HG03378 (cell line): ENCODE measurements around the gene C9.
A peak's percentile ranks its signal among the peaks of the same experiment; 100 is the strongest.
"Not testable (repeated sequence)": the region's sequence is repeated elsewhere in the genome, so short reads cannot be mapped to it uniquely, and the experiment has no call there.

Experiments
- ATAC-seq: cut with Tn5 transposase; IDR thresholded peaks from one replicate; pipeline ENCODE4 v1.9.1; 2021; ENCODE audit warnings: mild to moderate bottlenecking, moderate library complexity; ENCODE audit not compliant: unreplicated experiment

The C9 gene

DNA sequence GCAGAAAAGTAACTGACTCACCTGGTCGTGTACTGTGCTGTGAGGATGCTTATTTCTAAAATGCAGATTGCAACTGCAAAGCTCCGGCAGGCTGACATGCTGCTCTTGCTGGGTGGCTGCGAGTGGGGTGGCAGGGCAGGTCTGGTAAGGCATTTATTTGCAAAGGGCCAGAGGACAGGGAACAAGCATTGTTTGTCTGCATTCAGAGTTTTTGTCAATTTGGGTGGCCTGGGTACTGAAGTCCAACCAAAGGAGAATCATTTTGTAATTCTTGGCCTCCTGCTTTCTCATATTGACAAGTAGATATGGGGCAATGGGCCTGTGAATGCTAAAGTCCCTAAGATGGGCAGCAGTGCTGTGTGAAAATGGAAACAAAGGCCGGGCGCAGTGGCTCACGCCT lies at the start of gene C9:
Gene C9, minus strand, starts transcription at position 129 of the 400 bp plus-strand sequence. Its CDS starts 31 bp downstream, at position 98.
- no peak for ATAC-seq

DNA sequence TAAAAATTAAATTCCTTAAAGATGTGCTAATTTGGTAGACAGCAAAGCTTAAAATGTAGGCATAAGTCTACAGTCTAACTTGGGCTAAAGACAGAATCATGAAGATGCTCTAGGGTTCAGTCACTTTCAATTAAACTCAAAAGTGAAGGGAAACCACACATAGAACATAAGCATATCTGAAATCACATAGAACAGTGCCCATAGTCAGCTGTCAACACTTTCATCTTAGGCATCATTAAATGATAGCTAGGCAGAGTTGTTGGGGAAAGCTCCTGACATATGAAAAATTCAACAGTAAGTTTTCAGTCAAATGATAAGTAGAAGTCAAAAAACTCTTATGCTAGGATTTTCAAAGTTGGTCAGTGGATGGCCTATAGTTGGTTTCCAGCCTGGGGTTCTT lies 49.5 kb upstream of the C9 start:
- no peak for ATAC-seq

DNA sequence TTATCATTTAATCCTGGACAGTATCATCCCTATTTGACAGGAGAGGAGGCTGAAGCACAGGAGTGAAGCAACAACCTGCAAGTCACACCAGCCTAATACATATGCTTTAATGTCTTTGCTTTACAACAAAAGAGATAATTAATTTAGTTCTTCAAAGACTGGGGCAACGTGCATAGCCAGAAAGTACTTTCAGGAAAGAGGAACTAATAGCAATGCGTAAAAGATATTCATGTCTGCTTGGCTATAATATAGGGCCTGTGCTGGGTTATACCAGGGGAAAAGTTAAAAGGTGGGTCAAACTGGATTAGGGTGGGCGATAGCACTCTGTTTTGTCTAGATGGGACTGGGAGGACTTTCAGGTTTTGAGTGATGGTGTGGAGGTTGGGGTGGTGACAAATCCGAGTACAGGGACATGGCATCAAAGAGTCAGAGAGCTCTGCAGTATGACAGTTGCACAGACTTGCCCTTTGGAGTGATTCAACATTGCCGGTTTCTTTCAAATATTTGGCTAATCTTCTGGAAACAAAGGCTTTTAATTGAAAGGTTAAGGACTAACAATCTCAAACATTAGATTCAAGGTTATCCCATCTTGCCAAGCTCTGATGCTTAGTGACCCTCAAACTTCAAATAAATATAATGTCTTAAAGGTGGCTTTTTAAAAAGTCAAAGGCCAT lies 48.6 kb upstream of the C9 start:
- ATAC-seq: no peak

DNA sequence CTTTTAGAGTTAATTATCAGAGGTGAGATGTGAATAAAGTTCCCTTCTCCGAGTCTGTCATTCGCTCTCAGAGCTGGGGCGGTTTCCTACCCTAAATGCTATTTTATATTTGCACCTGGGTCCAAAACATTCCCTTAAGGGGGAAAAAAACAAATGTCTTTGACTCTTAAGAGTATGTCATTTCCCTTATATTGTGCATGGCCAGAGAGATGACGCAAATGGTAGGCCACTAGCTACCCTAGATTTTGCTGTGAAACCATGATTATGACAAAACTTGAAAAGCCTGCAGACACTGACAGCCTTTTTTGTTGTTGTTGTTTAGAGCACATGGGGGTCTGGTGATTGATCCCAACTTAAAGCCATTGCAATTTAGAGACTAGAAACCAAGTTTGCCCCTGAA lies 47.7 kb upstream of the C9 start:
- ATAC-seq: no peak

DNA sequence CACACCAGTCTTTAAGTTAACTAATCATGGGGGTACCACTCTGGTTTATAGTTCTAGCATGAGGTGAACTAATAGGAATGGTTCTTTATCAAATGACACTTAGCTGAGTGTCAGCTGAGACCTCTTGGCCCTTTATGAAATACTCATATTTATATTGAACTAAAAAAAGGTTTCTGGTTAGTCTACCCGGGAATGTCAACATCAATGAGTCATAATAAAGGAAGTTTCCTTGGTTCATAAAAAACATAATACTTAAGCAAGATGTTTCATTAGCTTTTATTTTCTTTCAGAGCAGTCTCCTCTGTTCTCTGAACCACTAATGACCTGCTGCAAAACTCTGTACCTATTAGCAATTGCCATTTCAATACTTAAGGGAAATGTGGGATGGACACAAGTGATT lies 46.8 kb upstream of the C9 start:
- ATAC-seq: no peak

DNA sequence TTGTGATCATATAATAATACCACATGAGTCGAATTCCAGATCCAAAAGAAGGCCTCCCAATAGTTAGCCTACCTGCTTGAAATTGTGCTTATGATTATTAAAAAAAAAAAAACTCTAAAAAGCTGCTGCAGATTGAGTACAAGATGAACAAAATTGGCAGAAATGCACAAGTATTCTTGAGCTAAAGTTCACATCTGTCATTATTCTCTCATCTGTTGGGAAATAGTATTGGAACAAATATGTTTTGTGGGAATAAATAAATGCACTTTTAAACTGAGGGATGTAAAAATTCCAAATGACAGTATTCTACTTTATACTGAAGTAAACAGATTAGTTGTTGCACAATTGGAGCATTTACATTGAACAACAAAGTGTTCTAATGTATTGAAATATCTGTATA lies 44.7 kb upstream of the C9 start:
- no peak for ATAC-seq

DNA sequence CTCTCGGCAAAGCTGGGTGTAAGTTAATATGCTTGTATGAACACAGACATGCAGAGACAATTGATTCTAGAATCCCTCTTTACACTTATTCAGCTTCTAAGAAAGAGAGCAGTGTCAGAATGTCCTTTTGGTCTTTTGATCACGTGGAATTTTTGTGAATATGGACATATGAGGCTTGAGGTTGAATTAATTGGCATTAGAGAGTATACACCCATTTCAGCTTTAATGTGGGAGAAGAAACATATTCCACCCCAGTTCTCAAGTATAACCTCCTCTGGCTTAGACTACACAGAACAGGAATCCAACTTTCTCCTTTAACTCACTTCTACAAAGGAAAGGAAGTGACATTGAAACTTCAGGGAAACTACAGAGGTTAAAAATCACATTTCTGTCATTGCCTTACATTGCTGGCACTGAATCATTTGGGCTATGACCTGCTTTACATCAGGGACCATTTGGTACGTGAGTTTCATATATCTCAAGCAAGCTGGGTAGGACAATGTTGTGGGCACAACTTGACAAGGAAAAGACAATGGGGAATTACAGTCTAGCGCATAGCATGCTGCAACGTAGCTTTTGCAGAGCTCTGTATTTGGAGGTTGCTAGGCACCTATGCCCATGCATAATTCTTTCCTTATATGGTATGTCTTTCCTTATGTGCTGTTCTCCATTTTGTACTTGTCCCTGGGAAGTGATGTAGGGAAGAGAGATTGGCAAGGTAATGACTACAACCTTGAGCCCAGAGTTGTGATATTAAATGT lies 41.0 kb upstream of the C9 start:
- no peak for ATAC-seq

DNA sequence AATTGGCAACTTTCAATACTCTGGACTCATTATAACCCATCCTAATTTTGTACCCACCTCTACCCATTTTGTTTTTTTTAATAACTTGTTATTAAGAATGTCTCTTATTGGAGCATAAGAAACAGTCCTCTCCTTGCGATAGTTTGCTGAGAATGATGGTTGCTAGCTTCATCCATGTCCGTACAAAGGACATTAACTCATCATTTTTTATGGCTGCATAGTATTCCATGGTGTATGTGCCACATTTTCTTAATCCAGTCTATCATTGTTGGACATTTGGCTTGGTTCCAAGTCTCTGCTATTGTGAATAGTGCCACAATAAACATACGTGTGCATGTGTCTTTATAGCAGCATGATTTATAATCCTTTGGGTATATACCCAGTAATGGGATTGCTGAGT lies 39.5 kb upstream of the C9 start:
- ATAC-seq: not testable (repeated sequence)

DNA sequence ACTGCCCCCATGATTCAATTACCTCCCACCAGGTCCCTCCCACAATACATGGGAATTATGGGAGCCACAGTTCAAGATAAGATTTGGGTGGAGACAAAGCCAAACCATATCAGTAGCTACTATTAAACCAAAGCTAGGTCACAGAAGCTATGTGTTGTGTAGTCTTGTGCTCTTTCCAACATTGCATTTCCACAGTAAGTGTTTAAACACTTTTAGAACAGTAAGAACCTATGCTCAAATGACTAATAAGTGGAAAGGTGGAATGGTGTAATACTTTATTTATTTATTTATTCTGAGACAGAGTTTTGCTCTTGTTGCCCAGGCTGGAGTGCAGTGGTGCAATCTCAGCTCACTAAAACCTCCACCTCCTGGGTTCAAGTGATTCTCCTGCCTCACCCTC lies 37.8 kb upstream of the C9 start:
- ATAC-seq: not testable (repeated sequence)

DNA sequence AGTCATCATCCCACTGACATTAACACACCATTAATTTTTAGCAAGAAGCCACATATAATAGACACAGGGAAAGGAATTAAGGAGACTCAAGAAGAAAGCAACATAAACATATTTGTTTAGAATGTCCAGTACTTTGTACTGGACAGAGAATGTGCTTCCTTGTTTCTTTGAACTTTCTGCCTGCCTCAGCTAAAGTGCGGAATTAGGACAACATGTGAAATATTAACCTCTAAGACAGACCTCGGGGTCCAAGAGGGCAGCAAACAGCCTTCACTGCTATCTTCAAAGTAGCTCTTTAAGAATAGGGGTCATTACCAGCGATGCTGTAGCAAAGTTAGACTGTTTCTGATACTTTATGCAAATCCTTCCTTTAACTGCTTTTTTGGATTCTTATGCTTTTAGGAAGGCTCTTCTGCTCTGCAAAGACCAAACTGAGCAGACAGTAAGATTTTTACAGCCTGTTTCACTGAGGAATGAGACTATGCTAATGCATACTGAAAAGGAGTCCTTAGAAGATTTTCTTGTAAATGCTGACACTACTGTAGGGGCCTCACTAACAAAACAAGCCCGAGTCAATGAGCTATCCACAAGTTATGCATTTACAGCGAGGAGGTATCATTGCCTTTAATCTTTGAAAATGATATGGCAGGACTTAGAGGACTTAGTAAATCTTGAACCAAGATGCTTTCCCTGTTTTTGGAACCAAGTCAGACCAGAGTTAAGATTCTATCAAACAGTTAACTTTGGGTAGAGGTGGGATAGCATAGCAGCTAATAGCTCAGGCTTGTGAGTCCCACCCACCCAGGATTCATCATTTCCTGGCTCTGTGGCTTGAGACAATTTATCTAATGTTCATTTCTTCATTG lies 36.7 kb upstream of the C9 start:
- ATAC-seq: no peak

DNA sequence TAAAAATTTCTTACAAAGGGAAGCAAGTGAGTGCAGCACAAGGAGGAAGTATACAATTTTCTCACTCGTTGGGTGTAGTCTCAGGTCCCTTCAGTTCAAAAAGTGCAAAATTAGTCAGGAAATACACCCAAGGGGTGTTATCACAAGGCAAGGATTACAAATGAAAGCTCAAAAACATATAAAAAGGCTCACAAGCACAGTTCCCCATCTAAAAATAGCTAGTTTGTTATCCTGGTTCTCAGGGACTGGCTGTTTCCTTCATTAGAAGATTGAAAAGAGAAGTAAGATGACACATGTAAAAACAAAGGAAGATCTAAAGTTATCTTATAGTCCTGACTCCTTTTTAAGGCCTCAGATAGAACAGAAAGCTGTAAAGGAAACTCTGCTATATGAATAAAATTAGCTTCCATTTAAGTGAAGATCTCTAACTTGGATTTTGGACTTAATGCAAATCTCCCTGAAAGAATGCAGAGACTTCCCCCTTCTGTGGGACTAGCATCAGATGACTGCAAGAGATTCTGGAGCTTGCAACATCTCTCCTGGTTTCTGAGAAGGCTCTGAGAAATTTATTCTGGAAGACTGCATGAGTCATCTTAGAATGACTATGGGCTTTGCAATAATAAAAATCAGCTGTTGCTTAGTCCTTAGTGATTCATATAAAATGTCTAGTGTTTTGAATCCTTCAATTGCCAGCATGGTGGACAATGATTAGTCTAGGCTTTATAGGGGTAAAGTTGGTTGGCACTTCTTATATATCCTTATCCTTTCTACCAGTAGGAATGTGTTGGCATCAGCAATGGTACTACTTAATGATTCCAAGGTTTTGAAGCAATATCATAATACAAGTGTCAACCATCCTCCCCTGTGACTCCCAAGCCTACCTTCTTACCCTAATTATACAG lies 35.1 kb upstream of the C9 start:
- ATAC-seq: no peak

DNA sequence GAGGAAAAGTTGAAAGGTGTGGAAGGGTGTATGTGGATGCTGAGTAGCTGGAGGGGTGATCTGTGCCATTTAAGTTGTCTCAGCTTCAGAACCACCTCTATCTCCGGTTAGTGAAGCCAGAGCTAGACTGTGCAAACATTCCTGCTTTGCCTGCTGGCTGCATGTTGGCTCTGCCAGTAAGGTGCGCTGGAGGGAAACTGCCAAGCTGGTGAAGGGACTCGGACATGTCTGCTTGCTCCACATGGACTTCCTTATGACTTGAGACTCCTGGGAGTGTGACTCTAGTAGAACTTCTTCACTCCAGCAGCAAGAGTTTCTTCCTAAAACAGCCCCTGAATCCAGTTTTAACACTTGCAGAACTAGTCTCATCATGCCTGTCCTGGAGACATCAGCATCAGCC lies 32.5 kb upstream of the C9 start:
- no peak for ATAC-seq

DNA sequence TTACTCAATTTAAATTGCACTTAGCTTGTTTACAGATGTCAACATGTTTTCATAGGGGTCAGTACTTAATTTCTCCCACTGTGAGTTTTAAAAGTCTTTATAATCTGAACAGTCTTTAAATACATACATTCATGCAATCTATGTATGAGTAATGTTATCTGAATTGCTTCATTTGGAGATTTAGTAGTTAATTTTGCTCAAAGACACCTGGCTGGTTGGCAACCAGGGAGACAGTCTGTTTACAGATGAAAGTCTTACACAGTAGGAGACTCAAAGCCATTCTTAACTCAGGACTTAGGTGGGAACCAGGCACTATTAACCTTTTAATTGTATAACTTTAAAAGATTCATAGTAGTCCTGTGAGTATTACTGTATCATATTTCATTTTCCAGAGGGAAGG lies 31.2 kb upstream of the C9 start:
- no peak for ATAC-seq

DNA sequence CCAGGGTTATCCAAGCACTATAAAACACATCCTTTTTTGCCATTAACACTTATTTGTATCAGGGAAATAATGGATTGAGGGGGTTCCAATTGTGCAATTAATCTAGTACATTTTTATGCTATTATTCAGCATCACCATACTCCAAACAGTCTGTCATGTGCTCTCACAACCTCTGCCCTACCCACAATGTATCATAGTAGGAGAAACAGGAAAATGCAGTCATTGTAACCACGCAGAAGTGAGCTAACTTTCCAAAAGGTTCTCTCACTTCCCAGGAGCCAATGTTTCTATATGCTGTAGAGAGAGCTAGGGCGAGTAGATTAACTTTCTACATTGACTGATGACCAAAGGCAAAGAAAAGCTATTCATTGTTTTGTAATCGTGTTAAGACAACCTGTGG lies 30.7 kb upstream of the C9 start:
- ATAC-seq: no peak

DNA sequence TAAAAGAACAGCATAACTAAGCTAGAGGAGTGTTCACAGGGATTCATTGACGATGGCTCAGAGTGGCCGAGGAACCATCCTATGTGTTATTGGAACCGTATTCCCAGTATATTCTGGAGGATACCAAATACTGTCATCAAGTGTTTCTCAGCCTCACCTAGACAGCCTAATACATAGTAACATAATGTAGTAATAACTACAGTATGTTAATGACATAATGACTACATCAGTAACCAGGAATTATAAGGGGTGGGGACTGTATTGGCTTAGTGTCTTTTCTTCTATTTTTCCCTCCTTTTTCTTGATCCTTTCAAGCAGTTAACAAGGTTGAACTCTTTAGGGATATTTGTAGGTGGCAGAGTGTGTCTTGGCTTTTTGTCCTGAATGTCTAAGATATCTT lies 26.6 kb upstream of the C9 start:
- no peak for ATAC-seq

DNA sequence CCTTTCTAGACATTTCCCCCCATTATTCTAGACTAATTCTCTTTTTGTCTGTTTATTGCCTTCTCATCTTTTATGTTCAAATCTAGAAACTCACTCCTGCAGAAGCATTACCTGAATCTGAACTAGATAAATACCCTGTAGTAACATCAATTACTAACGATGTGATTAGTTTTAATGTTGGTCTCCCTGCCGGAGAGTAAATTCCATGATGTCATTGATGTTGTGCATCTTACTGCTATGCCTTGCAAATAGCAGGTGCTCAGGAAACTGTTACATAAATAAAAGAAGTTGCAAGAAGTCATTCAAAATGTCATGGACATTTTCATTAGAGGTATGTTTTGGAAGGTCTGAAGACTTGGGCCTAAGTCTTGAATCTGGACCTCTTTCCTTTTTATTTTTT lies 23.0 kb upstream of the C9 start:
- no peak for ATAC-seq

DNA sequence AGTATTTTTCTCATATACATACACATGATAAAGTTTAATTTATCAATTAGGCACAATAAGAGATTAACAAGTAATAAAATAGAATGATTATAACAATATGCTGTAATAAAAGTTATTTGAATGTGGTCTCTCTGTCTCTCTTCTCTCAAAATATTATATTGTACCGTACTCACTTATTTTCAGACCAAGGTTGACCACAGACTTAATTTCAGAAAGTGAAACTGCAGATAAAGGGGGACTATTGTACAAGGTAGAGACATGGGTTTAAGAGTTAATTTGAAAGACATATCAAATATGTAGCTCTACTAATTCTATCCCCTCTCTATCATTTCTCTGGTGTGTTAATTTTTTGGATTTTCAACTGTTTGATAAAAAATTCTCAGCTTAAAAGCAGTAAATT lies 20.0 kb upstream of the C9 start:
- no peak for ATAC-seq

DNA sequence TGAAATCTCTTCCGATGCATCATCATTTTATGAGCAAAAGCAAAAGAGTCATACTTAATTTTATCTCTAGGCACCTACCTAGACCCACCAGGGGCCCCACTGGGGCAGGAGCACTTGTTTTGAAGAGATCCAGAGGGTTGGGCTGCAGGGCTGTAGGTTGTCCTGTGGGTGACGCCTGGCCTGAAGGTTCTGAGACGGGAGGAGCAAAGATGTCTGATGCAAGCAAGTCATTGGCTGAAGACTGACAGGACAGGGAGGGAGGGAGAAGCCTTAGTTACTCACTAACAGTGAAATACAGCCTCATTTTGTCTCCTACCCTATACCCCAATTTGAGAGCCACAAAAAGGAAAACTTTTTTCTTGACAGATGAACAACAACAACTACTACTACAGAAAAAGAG lies 17.1 kb upstream of the C9 start:
- no peak for ATAC-seq

DNA sequence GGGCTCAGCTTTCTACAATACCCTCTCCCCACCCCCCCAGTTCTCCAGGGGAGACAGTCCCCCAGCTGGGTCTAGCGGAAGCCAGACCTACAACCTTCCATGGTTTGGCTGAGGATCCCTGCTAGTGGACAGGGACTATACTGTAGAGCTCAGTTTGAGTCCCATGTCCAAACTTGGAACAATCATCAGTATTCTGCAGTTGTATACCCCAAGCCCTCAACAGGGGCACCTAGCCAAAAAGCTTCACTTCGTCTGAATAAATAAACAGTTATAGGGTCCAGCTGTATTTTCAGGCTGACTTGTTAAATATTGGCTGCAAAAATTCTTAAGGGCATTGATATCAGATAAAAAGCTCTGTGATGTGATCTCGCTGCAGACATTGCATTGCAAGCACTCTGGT lies 15.4 kb upstream of the C9 start:
- ATAC-seq: no peak

DNA sequence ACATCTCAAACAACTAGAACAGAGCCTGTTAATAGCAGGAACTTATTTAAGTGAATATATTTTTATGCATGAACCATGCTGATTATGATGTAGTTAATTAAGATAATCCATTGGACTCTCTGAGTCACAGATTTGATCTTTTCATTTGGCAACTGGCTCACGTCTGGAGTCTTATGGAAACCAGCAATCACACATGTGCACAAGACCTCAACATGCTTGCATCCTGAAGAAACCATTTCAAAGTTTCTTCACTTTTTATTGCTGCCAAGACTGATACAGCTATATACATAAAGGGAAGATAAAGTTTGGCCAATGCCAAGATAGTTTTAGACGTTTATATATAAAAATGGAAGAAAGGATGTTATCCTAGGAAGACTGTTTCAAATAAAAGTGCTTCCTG lies 13.3 kb upstream of the C9 start:
- no peak for ATAC-seq

DNA sequence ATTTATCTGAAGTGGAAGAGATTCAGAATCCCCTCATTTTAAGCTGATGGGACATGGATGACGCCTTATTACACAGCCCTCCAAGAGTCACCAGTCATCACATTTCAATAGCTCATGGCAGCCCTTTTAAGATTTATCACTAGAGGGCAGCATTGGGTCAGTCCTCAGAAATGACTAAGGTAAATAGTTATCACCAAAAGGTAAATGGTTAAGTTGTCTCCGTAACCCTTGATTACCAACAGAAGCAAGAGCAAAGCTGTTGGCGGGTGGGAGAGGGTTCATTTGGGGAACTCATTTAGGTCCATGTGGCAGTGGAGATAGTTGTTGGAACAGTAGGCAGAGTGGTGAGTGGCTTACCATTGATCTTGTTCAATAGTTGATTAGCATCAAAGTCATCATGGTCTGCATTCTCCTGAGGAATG lies 12.0 kb upstream of the C9 start:
- ATAC-seq: peak; percentile 86
